GM19455 (cell line): ENCODE measurements around the gene ANP32B.

Experiments used
- ATAC-seq: cut with Tn5 transposase; IDR thresholded peaks from one replicate; pipeline ENCODE4 v1.9.1; 2021; ENCODE audit not compliant: unreplicated experiment

ANP32B gene

GRCh38 chr9:98057138-98057799 lies 74.1 kb downstream of the ANP32B start:
- ATAC-seq, result no peak

DNA sequence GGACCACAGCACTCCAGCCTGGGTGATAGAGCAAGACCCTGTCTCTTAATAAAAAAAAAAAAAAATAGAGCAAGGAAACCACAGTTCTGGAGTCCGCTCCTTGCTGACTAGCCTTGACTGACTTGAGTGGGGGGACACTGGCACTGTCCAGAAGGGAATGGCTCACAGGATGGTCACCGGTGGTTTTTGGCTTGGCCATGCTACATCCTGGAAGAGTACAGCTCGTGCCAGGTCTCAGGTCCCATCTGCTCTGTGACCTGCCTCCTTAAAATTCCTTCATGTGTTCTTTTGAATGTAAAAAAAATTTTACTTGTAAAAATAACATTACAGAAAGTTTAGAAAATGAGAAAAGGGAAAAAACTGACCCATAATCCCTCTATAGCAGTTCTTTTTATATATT lies 79.0 kb downstream of the ANP32B start:
- ATAC-seq, result no peak

GRCh38 chr9:98064623-98065392 lies 81.7 kb downstream of the ANP32B start:
- no peak for ATAC-seq
